Measurements from ENCODE around the gene MEGF6. TPM values are rescaled to one million over a fixed set of nuclear protein-coding genes. Genes with fewer than 3 reads are reported as not detected.

Gene MEGF6
- total RNA-seq, 3 donors from 2014 or later, result 19.3 to 32.1 (median 24.2) TPM

- TF ChIP-seq CTCF (IDR thresholded peaks at IDR 0.05) (no peak), POLR2AphosphoS5 (IDR thresholded peaks at IDR 0.05) (no peak), POLR2A (IDR thresholded peaks at IDR 0.05) (no peak)
- intact Hi-C loops (cut with DNase I; ENCODE audit: low total_unique reads), result no loop called here
Measured at GRCh38 chr1:3469849-3470649, 141.3 kb downstream of the MEGF6 start.

GRCh38 chr1:3469104-3469848 is 142.0 kb downstream of the MEGF6 start:
- TF ChIP-seq POLR2AphosphoS5 (IDR thresholded peaks at IDR 0.05), result no peak
- no peak for TF ChIP-seq CTCF (IDR thresholded peaks at IDR 0.05)
- no peak for TF ChIP-seq POLR2A (IDR thresholded peaks at IDR 0.05)
- DNase-seq (ENCODE audit: low spot score in 2 of 2), result no peak
- no peaks in the 10 kb centered on the region for H3K36me3 ChIP-seq
- no peaks in the 10 kb centered on the region for H3K4me1 ChIP-seq
- intact Hi-C loops (cut with DNase I; ENCODE audit: low total_unique reads), result no loop called here
- H3K4me3 ChIP-seq, result no peak overlapping the region
- H3K9me3 ChIP-seq, result no peaks in the 10 kb centered on the region
- no peak overlapping the region for H3K27ac ChIP-seq
- no peaks in the 10 kb centered on the region for H3K27me3 ChIP-seq

More at GRCh38 chr1:3469849-3470649, 141.3 kb downstream of the MEGF6 start:
- no peak for DNase-seq (ENCODE audit: low spot score in 2 of 2)
- Histone ChIP-seq H3K4me1 (no peaks in the 10 kb centered on the region), H3K4me3 (no peak overlapping the region), H3K27me3 (no peaks in the 10 kb centered on the region), H3K36me3 (no peaks in the 10 kb centered on the region), H3K9me3 (no peaks in the 10 kb centered on the region), H3K27ac (no peak overlapping the region)

- no peak for TF ChIP-seq POLR2A (IDR thresholded peaks at IDR 0.05)
- no peak for TF ChIP-seq POLR2AphosphoS5 (IDR thresholded peaks at IDR 0.05)
- no peak for TF ChIP-seq CTCF (IDR thresholded peaks at IDR 0.05)
- Histone ChIP-seq H3K27ac (no peak overlapping the region), H3K9me3 (no peaks in the 10 kb centered on the region), H3K27me3 (no peaks in the 10 kb centered on the region), H3K36me3 (no peaks in the 10 kb centered on the region), H3K4me1 (no peaks in the 10 kb centered on the region), H3K4me3 (no peak overlapping the region)
- intact Hi-C loops (cut with DNase I; ENCODE audit: low total_unique reads), result no loop called here
- DNase-seq (ENCODE audit: low spot score in 2 of 2), result no peak
Measured at GRCh38 chr1:3468236-3469103, 142.8 kb downstream of the MEGF6 start.

- Histone ChIP-seq H3K9me3 (no peaks in the 10 kb centered on the region), H3K36me3 (no peaks in the 10 kb centered on the region), H3K4me3 (no peak overlapping the region), H3K27me3 (no peaks in the 10 kb centered on the region), H3K27ac (no peak overlapping the region), H3K4me1 (no peaks in the 10 kb centered on the region)
- no peak for DNase-seq (ENCODE audit: low spot score in 2 of 2)
- intact Hi-C loops (cut with DNase I; ENCODE audit: low total_unique reads), result no loop called here
- no peak for TF ChIP-seq CTCF (IDR thresholded peaks at IDR 0.05)
- TF ChIP-seq POLR2A (IDR thresholded peaks at IDR 0.05), result no peak
- no peak for TF ChIP-seq POLR2AphosphoS5 (IDR thresholded peaks at IDR 0.05)
Measured at GRCh38 chr1:3467096-3468036, 143.9 kb downstream of the MEGF6 start.
